ENCODE results near the gene RIMOC1. TPM values are rescaled to one million over a fixed set of nuclear protein-coding genes. Genes with fewer than 3 reads are reported as not detected.

RIMOC1 gene, protein sequence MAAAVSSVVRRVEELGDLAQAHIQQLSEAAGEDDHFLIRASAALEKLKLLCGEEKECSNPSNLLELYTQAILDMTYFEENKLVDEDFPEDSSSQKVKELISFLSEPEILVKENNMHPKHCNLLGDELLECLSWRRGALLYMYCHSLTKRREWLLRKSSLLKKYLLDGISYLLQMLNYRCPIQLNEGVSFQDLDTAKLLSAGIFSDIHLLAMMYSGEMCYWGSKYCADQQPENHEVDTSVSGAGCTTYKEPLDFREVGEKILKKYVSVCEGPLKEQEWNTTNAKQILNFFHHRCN
- total RNA-seq (16.2 and 22.5 TPM in 2 replicates), polyA plus RNA-seq (41.7 and 43.6 TPM in 2 replicates), polyA minus RNA-seq (ENCODE audit: low replicate concordance) (6.5 and 9.0 TPM in 2 replicates)
- polyA plus RNA-seq (2012): 13.2 and 15.7 TPM in 2 replicates

DNA sequence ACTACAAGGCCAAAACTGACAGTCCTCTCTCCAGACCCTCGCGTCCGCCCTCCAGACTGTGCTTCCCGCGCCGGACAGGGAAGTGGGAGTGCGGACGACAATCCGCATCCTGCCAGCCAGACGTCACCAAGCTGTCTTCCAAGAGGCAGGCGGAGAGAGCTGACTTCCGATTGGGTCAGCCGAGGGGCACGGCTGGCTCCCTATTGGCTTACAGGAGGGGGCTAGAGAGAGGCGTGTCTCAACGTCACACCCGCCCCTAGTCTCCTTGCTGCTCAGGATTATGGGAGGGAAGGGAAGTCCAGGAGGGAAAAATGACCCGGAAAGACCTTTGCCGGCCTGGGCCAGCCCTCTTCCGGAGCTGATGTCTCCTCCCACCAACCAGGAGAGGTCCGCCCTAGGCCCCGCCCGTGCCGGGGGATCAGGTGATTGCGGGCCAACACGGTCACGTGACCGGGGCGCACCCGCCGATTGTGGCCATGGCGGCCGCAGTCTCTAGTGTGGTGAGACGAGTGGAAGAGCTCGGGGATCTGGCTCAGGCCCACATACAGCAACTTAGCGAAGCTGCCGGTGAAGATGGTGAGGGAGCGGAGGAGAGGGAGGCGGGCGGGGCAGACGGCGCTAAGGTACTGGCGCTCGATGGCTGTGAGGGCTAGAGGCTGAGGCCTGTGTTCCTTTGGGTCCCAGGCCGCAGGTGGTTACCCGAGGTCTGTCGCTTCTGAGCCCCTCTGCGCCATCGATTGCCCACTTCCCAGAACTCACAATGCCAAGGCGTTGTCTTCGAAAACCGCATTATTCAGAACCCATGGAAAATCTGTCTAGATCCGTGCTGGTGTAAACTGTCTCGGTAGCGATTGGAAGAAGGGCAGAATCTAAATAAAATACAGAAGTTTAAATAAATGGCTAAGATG is at the start of gene RIMOC1:
Gene RIMOC1 (plus strand): TSS at position 453 of the 908 bp plus-strand sequence. CDS start 24 bp downstream, at position 477.
- H3K27me3 ChIP-seq (ENCODE audit: control insufficient read depth, insufficient read depth, low read length): no peaks in the 10 kb centered on the region
- H3K27ac ChIP-seq (ENCODE audit: insufficient read depth, low read length): peak within 1 kb of the TSS; percentile 97
- no peaks in the 10 kb centered on the region for H3K4me1 ChIP-seq (ENCODE audit: control insufficient read depth, extremely low read depth, insufficient read depth, low read length)
- H2AFZ ChIP-seq (ENCODE audit: low read length): peak within 1 kb of the TSS; percentile 86
- H3K9me3 ChIP-seq (ENCODE audit: control insufficient read depth, insufficient read depth, low read depth, low read length): no peaks in the 10 kb centered on the region
- peaks cover 27% of the 10 kb centered on the region for H3K79me2 ChIP-seq (ENCODE audit: control insufficient read depth, insufficient read depth, low read length)
- no peaks in the 10 kb centered on the region for H4K20me1 ChIP-seq (ENCODE audit: control insufficient read depth, extremely low read depth, insufficient read depth, low read length)
- peak within 1 kb of the TSS; percentile 94 for H3K9ac ChIP-seq (ENCODE audit: insufficient read depth, low read length)
- DNase-seq (ENCODE audit: low read depth in 2 of 2): peak; percentile 100
- TF ChIP-seq, protein P1, sequence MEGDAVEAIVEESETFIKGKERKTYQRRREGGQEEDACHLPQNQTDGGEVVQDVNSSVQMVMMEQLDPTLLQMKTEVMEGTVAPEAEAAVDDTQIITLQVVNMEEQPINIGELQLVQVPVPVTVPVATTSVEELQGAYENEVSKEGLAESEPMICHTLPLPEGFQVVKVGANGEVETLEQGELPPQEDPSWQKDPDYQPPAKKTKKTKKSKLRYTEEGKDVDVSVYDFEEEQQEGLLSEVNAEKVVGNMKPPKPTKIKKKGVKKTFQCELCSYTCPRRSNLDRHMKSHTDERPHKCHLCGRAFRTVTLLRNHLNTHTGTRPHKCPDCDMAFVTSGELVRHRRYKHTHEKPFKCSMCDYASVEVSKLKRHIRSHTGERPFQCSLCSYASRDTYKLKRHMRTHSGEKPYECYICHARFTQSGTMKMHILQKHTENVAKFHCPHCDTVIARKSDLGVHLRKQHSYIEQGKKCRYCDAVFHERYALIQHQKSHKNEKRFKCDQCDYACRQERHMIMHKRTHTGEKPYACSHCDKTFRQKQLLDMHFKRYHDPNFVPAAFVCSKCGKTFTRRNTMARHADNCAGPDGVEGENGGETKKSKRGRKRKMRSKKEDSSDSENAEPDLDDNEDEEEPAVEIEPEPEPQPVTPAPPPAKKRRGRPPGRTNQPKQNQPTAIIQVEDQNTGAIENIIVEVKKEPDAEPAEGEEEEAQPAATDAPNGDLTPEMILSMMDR (conservative IDR thresholded peaks at IDR 0.05 in 1 of 2, IDR thresholded peaks at IDR 0.05 in 1 of 2; ENCODE audit: low read depth in 1 of 2, low read length in 2 of 2): no peak
- no peak for TF ChIP-seq EZH2 (IDR thresholded peaks at IDR 0.05; ENCODE audit: low read length, missing control alignments)
- peak within 1 kb of the TSS; percentile 61 to 90 (median 80) for H3K4me3 ChIP-seq (replicated peaks in 1 of 4; ENCODE audit: control extremely low read depth in 1 of 4, insufficient read depth in 1 of 4, low read depth in 3 of 4, low read length in 4 of 4)
- H3K36me3 ChIP-seq (ENCODE audit: control insufficient read depth, insufficient read depth, low read length): peaks cover 2% of the 10 kb centered on the region
- peak within 1 kb of the TSS; percentile 91 for H3K4me2 ChIP-seq (ENCODE audit: extremely low read depth, insufficient read depth, low read length)

DNA sequence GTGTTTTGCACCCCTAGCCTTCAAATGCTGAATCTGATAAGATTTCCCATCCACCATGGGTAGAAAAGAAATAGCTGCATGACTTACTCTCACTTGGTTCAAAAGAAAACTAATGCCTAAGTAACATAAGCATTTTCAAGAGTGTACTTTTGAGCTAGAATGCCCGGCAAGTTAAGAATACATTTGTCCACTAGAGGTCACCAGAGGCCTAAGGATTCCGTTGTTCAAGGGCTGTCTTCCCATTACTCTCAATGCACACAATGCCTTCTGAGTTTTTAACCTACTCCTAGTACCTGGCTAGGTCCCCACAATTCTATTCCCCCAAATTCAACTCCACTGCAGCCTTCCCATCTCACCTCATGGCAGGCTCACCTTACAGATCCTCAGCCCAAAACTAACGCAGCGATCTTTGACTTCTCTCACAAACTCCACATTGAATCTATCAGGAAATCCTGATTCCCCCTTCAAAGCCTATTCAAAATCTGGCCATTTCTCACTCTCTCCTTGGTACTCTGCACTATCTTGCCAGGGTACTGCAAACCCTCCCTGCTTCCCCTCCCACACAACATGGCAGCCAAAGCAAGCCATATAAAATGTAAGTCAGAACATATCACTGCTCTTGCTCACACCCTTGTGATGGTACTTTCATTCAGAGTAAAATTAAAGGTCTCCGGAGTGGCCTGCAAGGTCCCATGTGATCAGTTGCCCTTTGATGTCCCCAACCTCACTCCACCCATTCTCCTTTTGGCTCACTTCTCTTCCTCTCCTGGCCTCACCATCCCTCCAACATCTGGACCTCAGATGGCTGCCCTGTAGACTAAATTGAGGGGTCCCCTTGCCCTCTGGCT is 47.3 kb upstream of the RIMOC1 start:
- Histone ChIP-seq H3K79me2 (ENCODE audit: control insufficient read depth, insufficient read depth, low read length) (no peaks in the 10 kb centered on the region), H2AFZ (ENCODE audit: low read length) (no peak overlapping the region), H4K20me1 (ENCODE audit: control insufficient read depth, extremely low read depth, insufficient read depth, low read length) (no peaks in the 10 kb centered on the region)

More for the DNA sequence above, 47.3 kb upstream of the RIMOC1 start:
- DNase-seq (ENCODE audit: low read depth in 2 of 2): peak; percentile 48 to 83
- no peaks in the 10 kb centered on the region for H3K27me3 ChIP-seq (ENCODE audit: control insufficient read depth, insufficient read depth, low read length)
- H3K4me1 ChIP-seq (ENCODE audit: control insufficient read depth, extremely low read depth, insufficient read depth, low read length): no peaks in the 10 kb centered on the region
- H3K27ac ChIP-seq (ENCODE audit: insufficient read depth, low read length): no peak overlapping the region
- no peaks in the 10 kb centered on the region for H3K36me3 ChIP-seq (ENCODE audit: control insufficient read depth, insufficient read depth, low read length)
- H3K9me3 ChIP-seq (ENCODE audit: control insufficient read depth, insufficient read depth, low read depth, low read length): no peaks in the 10 kb centered on the region
- no peak overlapping the region for H3K9ac ChIP-seq (ENCODE audit: insufficient read depth, low read length)
- no peak overlapping the region for H3K4me2 ChIP-seq (ENCODE audit: extremely low read depth, insufficient read depth, low read length)
- H3K4me3 ChIP-seq (replicated peaks in 1 of 4; ENCODE audit: control extremely low read depth in 1 of 4, insufficient read depth in 1 of 4, low read depth in 3 of 4, low read length in 4 of 4): no peak overlapping the region
- TF ChIP-seq, protein P1 (conservative IDR thresholded peaks at IDR 0.05 in 1 of 2, IDR thresholded peaks at IDR 0.05 in 1 of 2; ENCODE audit: low read depth in 1 of 2, low read length in 2 of 2): peak; percentile 78 to 90
- no peak for TF ChIP-seq EZH2 (IDR thresholded peaks at IDR 0.05; ENCODE audit: low read length, missing control alignments)
